ENCODE measurements around the gene CDC40.
A peak's percentile ranks its signal among the peaks of the same experiment; 100 is the strongest.

CDC40 gene

DNA sequence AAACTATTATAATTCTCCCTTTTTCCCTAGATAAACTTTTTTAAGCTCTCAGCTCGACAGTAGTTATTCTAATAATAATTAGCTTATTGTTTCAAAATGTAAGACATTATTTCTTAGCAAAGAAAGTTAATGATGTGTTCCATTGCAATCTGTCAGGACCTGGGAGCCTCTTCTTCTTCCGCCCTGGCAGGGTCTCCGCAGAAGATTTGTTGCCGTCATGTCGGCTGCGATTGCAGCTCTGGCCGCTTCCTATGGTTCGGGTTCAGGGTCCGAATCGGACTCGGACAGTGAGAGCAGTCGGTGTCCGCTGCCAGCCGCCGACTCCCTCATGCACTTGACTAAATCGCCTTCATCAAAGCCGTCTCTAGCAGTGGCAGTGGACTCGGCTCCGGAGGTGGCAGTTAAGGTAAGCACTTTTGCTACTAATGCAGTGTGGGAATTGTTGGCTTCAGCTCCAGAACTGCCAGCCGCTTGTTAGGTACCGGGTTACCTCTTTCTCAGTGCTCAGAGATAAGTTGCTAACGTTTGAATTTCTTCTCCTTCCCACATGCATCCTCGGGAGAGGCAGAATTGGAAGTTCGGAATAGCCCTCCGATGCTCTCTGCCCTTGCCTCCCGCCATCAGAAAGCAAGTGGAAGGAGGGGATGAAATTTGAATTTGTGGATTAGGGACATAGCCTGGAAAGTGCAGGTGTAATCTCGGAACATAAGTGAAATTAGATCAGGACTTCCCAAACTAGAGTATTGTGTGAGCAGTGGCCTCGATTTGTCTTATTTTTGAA, at the start of gene CDC40:
TSS of gene CDC40 (plus strand) at position 200 of the 781 bp plus-strand sequence. CDS start at position 218, 18 bp downstream.
- DNase-seq = peak; percentile 57

DNA sequence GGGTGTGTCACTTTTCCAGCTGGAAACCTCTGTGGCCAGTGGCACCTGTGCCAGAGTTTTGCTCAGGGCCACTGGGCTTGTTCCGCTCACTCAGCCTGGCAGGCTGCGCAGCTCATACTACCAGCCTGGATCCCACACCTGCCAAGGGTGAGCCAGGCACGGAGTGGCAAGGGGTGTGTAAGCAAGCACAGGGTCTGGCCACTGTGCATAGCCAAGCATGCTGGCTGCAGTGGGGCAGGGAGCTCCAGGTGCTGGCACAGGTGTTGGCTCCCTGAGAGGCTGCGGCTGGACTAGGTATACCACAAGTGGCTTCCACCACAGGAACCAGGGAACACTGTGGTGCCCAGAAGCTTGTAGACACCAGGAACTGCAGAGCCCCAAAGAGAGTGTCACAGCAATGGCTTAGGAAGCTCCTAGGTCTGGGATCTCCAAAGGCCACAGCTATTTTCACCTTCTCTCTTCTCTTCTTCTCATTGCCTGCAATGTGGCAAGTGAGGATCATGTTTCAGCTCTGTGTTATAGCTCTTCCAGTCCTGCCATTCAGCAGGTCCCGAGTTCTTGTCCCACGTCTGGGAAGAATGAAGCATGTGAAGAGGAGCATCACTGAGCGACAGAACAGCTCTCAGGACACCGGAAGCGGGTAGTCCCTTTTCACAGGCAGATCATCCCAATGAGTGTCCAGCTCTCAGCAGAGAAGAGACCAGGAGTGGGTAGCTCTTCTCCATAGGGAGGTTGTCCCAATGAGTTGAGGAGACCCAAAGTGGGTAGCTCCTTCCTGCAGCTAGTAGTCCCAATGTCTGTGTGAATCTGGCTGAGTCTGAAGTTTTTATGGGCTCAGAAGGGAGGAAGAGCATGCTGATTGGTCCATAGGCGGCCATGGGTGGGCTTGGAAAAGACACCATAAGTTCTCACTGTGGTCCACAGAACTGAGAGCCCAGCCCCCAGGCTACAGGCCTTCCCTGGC, 42.0 kb upstream of the CDC40 start:
- DNase-seq = no peak

DNA sequence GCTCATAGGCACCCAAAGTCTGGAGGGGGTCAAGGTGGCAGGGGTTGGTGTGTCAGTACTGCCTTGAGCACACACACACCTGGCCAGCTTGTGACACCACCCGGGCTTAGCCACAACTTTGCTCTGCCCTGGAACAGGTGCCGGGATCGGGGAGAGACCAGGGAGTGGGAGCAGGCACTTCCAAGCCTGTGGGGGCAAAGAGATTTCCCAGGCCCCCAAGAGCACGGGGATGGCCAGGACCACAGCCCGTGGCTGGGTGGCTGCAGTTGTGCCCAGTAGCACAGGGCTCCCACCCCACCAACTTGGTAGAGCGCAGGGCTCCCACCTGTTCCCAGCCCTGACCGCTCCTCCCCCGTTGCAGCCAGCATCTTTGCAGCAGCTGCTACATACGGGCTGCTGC, 41.2 kb upstream of the CDC40 start:
- DNase-seq = no peak

DNA sequence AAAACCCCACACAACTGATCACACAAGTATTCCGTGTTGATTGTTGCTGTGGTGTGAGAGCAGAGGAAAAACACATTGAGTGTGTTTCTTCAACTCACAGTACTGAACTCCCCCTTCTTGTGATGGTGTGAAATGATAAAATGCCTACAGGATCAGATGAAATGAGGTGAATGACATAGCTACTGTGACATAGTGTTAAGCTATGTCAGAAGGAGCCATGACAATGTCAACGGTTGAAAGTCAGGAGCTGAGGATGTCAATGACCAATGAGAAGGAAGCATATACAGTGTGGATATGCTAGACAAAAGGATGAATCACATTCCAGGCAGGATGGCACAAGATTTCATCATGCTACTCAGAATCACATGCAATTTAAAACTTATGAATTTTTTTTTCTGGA, 39.6 kb upstream of the CDC40 start:
- no peak for DNase-seq

DNA sequence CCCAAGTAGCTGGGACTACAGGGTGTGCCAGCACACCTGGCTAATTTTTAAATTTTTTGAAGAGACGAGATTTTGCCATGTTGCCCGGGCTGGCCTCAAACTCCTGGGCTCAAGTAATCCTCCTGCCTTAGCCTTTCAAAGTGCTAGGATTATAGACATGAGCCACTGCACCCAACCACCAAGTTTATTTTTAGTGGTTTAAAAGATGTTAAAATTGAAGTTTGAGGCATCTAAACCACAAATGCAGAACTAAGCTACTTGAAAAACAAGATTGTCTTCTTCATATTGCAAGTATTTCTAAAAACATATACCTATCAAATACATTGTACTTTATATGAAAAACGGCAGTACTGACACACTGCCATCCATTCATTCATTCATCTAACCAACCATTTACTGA, 32.4 kb upstream of the CDC40 start:
- DNase-seq = no peak

DNA sequence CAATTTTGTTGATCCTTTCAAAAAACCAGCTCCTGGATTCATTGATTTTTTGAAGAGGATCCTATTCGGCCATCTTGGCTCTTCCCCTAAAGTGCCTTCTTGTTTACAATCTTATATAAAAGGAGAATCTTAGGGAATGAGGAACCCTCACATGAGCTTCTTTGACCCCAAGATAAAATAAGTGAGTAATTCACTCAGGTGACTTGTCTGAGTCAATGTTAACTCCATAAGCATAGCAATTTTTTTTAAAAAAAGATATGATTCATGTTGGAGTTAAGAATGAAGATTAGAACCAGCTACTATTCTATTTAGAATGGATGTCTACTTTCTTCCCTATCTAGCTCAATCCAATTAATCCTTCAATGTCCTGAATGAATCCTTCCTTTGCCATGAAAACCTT, 21.7 kb upstream of the CDC40 start:
- DNase-seq = no peak

DNA sequence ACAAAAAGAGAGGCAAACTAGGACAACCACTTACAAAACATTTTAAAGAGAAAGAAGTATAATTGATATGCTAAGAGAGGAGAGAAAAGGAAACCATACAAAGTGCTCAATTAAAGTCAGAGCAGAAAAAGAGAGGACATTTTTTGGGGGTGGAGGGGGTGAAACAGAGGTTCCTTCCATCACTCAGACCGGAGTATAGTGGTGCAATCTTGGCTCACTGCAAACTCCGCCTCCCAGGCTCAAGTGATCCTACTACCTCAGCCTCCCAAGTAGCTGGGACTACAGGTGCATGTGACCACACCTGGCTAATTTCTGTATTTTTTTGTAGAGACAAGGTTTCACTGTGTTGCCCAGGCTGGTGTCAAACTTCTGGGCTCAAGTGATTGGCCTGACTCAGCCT, 10.1 kb upstream of the CDC40 start:
- no peak for DNase-seq

DNA sequence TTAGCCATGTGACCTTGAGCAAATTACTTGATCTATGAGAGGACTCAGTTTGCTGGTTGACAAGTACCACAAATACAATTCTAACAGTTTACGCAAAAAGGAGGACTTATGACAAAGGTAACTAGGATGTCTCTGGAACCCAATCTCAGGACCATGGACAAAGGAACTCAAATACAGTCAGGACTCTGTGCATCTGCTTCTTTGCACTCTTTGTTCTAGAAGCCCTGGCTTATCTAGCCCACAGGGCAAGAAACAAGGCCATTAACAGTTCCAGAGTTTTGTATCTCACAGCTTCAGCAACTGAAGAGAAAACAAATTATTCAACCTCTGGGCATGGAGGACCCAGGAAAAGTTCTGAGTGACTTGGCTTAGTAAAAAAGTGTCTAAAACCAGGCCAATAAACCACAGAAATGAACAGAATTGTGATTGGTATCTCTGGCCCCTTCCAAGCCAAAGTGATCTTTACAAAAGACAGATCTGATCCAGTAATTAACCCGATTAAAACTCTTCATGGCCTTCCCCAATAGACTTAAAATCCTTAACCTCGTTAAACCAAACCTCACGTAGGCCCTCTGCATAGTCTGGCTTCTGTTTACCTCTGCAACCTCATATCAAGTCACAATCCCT, 6.6 kb upstream of the CDC40 start:
- DNase-seq = no peak

DNA sequence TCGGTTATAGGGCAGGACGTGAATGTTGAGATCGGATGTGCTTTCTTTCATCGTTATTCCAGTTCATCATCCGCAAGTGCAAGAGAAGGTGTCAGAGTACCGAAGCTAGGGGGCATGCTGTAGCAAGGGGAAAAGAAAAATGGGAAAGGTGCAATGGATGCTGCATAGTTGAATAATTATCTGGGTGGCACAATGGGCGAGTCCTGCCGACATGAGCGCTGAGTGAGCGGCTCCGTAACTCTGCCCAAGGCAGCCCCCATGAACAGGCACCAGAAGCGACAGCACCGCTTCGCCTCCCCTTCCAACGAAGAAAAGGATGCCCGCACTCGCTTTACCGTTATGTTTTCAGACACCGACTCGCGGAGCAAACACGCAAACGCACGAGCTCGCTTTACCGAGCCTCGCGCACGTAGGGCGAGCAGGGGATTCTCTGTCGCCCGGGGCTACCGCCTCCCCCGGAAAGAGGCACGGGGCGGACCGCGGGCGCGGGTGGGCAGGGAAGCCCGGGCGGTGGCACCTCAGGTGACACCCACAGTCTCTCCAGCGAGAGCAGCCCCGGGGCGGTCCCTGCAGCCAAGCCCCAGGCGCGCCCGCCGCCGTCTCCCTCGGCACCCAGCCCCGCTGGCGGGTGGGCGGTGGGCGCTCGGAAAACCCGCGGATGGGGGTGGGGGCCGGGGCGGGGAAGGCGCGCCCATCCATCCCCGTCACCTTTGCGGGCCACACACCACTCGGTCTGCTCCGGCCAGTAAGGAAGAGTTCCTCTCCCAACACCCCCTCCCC, 1.4 kb upstream of the CDC40 start:
- peak; percentile 60 for DNase-seq

DNA sequence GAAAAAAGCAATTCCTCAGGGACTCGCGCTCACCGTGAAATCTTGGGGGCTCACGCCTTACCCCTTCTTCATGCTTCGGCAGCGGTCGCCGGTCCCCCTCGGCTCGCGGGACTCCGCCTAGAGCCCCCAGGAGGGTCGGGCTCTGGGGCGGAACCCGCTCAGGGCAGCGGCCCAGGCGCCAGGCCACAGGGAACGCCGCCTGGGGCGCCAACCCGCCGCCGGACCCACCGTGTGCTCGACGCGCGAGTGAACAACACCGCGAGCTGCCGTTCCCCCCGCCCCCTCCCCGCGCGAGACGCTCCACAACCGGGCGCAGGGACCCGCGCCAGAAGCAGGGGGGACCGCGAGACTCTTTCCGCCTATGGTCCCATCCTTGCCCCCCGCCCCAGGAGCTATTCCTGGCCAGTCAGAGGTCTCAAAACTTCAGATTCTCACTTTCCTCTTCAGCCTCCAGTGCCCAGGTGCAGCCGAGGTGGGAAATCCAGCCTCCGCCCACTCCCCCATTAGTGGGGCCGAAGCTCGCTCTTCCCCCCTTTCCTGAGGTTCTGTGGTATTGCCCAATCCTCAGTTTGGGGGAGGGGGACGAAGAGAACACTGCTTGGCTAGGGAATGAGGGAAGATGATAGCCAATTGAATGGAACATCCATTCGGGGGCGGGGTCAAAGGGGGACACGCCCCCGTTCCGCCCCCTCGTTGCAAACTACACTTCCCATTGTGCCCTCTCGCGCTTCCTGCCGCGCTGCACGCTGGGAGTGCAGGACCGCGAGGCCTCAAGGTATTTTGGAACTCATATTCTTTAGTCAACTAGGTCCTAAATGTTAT, 610 bp upstream of the CDC40 start, which contains the start of gene WASF1:
TSS of gene WASF1 (minus strand) at position 265 of the 822 bp plus-strand sequence. CDS start 52,069 bp downstream, outside the sequence.
- peak; percentile 98 for DNase-seq

DNA sequence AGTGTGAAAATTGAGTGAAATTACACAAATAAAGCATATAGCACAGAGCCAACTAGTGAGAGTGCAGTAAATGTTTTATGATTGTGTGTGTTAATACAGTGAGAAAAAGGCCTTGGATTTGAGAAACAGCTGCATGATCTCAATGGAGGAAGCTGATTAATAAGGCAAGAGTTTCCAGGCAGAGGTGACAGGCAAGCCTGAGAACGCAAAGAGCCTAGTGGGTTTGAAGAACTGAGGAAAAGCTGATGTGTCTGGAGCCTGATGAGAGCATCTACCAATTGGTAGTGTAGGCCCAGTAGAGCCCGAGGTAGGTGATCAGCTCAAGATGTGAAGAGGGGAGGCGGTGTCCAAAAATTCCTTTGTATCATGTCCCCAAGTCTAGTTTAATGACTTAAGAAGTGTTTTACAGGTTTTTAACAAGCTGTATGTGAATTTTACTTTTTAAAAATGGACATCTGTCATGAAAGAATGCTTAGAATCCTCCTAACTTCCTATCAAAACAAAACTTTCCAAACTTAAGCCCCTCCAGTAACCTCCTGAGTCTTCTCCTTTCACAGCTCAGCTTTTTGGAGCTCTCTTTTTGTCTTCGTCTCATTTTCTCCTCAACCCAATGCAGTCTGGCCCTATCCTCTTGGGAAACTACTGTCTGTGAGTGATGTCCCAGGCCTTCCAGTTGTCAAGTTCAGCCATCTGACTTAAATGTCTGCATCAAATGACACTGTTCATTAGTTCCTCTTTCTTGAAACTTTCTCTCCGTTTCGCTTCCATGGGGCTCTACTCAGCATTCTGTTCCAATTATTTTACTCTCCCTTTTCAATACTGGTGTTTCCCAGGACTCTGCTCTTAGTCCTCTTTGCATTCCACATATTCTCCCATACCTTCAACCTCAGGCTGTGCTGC, 1.2 kb downstream of the CDC40 start:
- peak; percentile 28 for DNase-seq

DNA sequence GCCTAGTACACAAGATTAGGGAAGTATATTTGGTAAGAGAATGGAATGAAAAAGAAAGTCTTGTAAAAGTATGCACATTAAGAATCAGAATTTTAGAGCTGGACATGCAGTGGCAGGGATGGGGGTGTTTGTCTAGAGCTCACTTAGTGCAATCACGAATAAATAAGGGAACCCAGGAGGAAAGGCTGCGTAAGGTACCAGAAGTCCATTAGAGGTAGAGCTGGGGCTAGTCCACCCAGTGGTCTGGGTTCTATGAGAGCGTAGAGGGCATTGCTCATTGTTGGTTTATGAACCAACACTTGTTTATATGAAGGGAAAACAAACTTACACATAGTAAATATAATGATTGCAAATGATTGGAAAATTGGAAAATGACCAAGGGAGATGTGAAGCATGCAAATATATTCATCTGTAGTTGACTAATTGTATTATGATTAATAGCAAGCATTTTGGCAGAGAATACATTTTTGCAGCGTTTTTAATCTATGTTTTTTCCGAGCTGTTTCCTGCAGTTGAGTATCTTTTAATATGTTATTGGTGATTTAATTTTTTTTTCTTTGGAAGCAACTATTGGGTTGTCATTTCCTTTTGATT, 3.2 kb downstream of the CDC40 start:
- DNase-seq = no peak

DNA sequence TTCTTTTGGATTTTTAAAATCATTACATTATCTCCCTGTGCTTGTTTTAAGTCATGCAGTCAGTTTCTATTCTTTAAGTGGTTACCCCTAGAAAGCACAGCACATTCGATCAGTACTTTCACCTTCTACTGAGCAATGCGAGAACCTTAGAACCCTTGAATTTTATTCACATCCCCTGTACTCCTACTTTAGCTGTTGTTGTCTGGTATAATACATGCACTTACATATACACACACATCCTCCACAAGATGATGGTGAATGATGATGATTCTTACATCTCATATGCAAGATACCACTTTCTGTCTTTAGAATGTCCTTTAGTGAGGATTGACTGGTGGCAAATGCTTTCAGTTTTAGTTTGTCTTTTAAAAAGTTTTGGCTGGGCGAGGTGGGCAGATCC, 5.7 kb downstream of the CDC40 start:
- no peak for DNase-seq

DNA sequence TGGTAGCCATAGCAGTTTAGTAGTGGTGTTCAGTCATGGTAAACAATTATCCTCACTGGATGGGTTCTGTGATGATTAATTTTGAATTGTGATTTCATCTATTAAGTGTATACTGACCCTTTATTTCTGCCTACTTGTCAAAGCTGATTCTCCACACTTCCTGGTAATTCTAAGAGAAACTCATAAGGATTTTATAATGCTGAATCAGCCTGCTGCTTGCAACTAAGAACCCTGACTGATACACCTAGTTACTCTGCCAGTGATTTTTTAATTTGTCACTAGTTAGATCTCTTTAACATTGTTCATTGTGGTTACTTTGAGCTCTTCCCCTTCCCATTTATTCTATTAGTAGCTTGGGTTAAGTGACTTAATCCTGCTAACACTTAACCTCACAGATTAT, 8.6 kb downstream of the CDC40 start:
- no peak for DNase-seq

DNA sequence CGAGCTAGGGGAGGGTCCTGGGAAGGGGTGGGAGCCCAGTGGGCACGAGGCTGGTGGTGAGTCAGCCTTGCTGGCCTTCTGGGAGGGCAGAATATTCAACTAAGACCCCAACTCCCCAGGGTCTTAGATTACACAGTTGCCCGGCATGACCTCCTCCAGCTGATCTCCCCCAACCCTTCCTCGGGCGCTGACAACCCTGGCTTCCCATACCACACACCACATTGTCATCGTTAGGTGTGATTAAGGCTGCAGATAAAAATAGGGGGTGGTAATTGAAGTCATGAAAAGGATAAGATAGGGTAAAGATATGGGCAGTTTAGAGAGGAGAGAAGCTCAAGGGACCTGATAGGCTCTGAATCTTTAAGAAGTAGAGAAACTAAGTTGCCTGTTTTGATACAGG, 10.5 kb downstream of the CDC40 start:
- no peak for DNase-seq

DNA sequence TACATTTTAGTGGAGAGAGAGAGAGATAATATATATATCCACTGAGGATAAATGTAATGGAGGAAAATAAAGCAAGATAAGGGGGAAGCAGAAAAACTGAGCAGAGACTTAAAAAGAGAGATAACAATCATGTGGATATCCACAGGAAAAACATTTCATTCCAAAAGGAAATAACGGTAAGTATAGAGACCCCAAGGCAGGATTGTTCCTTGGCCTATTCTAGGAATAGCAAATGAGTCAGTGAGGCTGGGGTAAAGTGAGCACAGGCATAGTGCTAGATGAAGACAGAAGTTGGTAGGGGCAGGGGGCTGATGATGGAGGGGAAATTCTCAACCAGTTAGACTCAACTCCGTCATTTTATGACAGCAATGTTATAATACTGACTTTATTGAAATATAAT, 11.2 kb downstream of the CDC40 start:
- DNase-seq = no peak

DNA sequence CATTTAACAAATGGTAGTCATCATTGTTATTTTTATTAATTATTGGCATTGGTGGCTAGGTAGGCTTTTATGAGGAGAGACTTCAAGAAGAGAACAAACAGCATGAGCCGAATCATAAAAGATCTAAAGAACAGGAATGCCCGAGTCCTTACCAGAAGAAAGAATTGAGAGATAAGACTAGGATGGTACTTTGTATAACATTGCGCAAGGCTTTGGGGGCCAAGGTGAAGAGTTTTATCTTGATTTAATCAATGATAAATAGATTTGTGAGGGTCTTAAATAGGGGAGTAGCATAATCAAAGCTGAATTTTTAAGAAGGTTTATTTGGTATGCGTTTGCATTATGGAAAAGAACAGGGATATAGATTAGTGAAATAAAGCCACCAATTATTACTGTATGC, 15.4 kb downstream of the CDC40 start:
- no peak for DNase-seq

DNA sequence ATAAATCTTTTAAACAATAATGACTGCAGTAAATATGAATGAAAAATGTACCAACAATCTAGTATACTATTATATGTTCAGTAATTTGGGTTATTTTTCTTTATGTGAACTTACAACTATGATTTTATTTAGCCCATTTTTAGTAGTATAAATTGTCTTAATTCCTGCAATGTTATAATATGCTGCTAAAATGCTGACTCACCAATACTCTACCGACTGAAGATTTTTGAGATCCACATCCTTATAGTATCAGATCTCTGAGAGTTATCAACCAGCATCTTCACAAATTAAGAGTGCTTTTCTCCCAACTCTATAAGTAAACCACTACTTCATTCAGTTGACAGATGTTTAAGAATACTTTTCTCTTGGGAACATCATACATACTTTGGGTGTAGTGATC, 16.6 kb downstream of the CDC40 start:
- DNase-seq = no peak

DNA sequence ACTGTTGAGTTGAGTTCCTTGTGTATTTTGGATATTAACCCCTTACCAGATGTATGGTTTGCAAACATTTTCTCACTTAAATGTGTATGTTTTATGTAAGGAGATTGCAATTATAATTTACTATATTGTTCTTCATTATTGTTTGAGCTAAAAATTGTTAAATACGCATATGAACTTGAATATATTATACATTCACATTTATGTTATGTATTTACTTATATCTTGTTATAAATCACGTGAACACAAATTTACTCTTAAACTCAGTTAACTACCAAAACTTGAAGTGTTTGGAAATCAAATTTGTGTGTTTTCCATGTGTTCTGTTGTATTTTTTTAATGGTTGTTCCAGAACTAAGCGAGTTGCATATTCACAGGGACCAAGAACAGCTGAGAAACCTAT, 18.3 kb downstream of the CDC40 start:
- no peak for DNase-seq

All from GDM1 (cell line).